T47D (cell line): ENCODE data around the gene RNF212B.
"Not testable (repeated sequence)": the region's sequence is repeated elsewhere in the genome, so short reads cannot be mapped to it uniquely, and the experiment has no call there.

ENCODE experiments used
- DNase-seq, 2 experiments: peaks; one replicate each; pipeline versions ENCODE4 v3.0.0 to v3.0.0-alpha.2; 2011 to 2012; ENCODE audit warnings: low read depth in 1 of 2, low spot score in 1 of 2
- JUND ChIP-seq: IDR thresholded peaks from 2 replicates; pipeline ENCODE4 v1.6.1; 2012; ENCODE audit warnings: low read depth
- in situ Hi-C: cut with HindIII; loops from 2 replicates; pipeline ENCODE4 v1.10.0; 2016; ENCODE audit warnings: low sequenced_read_pairs, low pct_unique_long_range_greater_than_20kb

The RNF212B gene, protein sequence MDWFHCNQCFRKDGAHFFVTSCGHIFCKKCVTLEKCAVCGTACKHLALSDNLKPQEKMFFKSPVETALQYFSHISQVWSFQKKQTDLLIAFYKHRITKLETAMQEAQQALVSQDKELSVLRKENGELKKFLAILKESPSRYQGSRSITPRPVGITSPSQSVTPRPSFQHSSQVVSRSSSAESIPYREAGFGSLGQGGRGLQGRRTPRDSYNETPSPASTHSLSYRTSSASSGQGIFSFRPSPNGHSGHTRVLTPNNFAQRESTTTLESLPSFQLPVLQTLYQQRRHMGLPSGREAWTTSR

DNA sequence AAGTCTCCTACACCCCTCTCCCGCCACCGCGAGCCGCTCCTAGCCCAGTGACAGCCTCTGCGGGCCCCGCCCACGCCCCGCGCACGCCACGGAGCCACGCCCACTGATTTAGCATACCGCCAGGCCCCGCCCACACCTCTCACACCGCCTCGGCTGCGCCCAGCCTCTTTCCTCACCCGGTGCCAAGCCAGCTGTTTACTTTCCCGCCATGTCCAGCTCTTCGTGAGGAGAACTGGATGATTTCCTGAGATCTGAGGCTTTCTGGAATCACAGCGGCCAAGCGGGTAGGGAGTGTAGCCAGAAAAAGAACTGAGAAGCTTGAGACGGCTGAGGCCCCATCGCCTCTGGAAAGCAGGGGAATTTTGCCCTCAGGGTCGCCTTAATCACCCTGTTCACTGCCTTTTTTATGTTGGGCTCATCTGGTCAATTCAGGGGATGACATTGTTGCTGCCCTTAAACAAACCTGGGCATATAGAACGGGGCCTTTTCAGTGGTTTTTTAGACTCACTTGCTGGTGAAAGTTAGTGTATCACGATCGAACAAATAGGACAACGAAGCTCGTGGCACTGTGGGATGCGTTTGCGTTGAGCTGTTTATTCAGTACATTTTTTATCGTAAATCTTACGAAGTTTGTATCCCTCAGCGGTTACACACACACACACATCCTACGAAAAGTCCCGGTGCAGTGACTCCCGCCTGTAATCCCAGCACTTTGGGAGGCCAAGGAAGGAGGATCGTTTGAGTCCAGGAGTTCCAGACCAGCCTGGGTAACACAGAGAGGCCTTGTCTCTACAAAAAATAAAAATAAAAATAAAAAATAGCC, at the start of gene RNF212B:
RNF212B (plus strand) TSS at position 165 of the 823 bp plus-strand sequence. CDS start 2,410 bp downstream, outside the sequence.
- peak; percentile 76 to 90 for DNase-seq
- TF ChIP-seq JUND, result no peak
- in situ Hi-C loops, result no loop called here

GRCh38 chr14:23193432-23193831, 44.3 kb upstream of the RNF212B start:
- in situ Hi-C loops, result no loop called here
- DNase-seq, result no peak
- TF ChIP-seq JUND, result no peak

- no peak for TF ChIP-seq JUND
- in situ Hi-C loops, result no loop called here
- peak in 1 of 2 experiments; percentile 46 for DNase-seq
Observed at GRCh38 chr14:23195552-23196101, 42.1 kb upstream of the RNF212B start.

DNA sequence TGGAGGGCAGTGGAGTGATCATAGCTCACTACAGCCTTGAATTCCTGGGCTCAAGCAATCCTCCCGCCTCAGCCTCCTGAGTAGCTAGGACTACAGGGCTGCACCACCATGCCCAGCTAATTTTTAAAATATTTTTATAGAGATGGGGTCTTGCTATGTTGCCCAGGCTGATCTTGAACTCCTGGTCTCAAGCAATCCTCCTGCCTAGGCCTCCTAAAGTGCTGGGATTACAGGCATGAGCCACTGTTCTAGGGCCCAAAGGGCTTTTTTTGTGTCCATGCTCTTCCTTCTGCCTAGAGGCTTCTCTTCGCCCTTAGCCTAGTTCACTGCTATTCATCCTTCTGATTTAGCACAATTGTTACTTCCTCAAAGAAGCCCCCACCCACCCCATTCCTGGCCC, 41.2 kb upstream of the RNF212B start:
- in situ Hi-C loops, DNase-seq: not testable (repeated sequence)

- in situ Hi-C loops, DNase-seq: not testable (repeated sequence)
Observed at GRCh38 chr14:23199141-23199540, 38.6 kb upstream of the RNF212B start.

DNA sequence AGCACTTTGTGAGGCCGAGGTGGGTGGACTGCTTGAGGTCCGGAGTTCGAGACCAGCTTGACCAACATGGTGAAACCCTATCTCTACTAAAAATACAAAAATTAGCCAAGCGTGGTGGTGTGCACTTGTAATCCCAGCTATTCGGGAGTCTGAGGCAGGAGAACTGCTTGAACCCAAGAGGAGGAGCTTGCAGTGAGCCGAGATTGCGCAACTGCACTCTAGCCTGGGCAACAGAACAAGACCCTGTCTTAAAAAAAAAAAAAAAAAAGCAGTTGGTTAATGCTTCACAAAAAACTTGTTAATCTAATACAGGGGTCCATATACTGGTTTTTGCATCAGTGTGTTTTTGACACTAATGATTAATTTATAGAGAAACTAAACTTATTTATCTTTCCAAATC, 35.7 kb upstream of the RNF212B start:
- no peak for DNase-seq
- TF ChIP-seq JUND, result no peak
- in situ Hi-C loops, result no loop called here

GRCh38 chr14:23206422-23207145, 31.2 kb upstream of the RNF212B start:
- in situ Hi-C loops, result no loop called here
- no peak for DNase-seq

DNA sequence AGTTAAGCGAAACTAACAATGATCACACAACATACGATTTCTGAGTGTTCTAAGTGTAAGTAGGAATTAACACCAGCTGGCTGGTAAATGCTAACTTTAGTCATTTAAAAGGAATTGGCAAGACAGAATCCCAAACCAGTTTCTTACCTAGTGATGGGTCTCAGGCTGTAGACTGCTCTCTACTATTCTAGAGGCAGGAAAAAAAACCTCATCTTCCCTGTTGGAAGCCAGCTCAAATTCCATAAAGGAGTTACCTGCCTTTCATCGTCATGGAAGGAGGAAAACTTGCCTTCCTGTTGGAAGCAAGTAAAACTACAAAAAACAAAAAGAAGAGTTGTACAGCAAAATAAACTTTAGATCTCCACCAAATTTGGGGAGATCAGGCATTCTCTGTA, 30.6 kb upstream of the RNF212B start:
- DNase-seq, result no peak
- in situ Hi-C loops, result no loop called here

More at GRCh38 chr14:23206422-23207145, 31.2 kb upstream of the RNF212B start:
- TF ChIP-seq JUND, result no peak

DNA sequence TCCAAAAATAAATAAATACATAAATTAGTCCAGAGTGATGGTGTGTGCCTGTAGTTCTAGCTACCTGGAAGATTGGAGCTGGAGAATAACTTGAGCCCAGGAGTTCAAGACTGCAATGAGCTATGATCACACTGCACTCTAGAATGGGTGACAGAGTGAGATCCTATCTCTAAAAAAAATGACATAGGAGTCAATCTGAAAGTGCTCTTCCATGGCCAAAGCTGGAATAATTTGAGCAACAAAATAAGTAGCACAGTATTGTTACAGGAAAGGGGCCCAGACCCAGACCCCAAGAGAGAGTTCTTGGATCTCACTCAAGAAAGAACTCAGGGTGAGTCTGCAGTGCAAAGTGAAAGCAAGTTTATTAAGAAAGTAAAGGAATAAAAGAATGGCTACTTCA, 29.4 kb upstream of the RNF212B start:
- TF ChIP-seq JUND, result no peak
- in situ Hi-C loops, result no loop called here
- no peak for DNase-seq

More for the DNA sequence above, 30.6 kb upstream of the RNF212B start:
- no peak for TF ChIP-seq JUND

DNA sequence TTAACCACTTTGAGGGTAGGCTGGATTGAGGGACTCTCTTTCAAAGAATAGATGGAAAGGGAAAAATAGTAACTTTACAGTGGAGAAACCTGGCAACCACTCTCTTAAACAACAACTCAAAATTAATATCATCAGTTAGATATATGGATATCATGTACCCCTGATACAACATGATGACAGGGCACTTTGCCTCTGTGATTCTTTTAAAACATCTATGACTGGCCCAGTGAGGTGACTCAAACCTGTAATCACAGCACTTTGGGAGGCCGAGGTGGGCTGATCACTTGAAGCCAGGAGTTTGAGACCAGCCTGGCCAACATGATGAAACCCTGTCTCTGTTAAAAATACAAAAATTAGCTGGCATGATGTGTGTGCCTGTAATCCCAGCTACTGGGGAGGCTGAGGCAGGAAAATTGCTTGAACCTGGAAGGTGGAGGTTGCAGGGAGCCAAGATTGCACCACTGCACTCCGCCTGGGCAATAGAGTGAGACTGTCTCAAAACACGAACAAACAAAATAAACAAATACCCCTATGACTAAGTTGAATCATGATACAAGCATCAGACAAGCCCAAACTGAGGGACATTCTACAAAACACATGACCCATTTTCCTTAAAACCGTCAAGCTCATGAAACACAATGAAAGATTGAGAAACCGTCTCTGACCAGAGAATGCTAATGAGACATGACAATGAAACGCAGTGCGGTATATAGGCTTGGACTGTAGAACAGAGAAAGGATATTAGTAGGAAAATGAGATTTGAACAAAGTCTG, 27.9 kb upstream of the RNF212B start:
- DNase-seq, result no peak
- in situ Hi-C loops, result no loop called here
- TF ChIP-seq JUND, result no peak

DNA sequence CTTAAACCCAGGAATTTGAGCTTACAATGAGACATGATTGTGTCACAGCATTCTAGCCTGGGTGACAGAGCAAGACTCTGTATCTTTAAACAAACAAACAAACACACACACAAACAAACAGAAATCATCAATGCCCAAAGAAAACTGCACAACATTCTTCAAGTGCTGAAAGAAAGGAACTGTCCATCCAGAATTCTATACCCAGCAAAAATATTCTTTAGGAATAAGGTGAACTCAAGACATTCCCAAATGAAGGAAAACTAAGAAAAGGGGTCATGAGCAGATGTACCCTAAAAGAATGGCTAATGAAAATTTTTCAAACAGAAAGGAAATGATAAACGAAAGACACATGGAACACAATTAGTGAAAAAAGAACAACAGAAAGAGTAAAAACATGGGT, 22.3 kb upstream of the RNF212B start:
- in situ Hi-C loops, result no loop called here
- no peak for TF ChIP-seq JUND
- no peak for DNase-seq
